Esophagus squamous epithelium (tissue), 5 donors: ENCODE results near the gene RACK1. TPM values are rescaled to one million over a fixed set of nuclear protein-coding genes. Genes with fewer than 3 reads are reported as not detected.
A peak's percentile ranks its signal among the peaks of the same experiment; 100 is the strongest.

Source experiments
- DNase-seq: peaks from one replicate; lab custom pipeline; 2025; lab: John Stamatoyannopoulos, UW
- H3K27ac ChIP-seq, 4 donors: fragments of 200-600 bp; sonication (generic); one replicate each; pipeline ENCODE4 v1.5.1; 2016 to 2019; ENCODE audit warnings: mild to moderate bottlenecking in 1 of 4
- H3K27me3 ChIP-seq, 4 donors: fragments of 200-600 bp; sonication (generic); 1 replicate in 3 of 4; 2 replicates in 1 of 4; pipeline versions ENCODE4 v1.5.1 to v1.6.0; 2017 to 2021; ENCODE audit warnings: antibody characterized with exemption in 1 of 4
- H3K36me3 ChIP-seq, 3 donors: fragments of 200-600 bp; sonication (generic); one replicate each; pipeline ENCODE4 v1.5.1; 2016 to 2019
- H3K4me1 ChIP-seq, 3 donors: fragments of 200-600 bp; sonication (generic); one replicate each; pipeline ENCODE4 v1.5.1; 2017 to 2019
- H3K4me3 ChIP-seq, 4 donors: fragments of 200-600 bp; sonication (generic); 1 replicate in 3 of 4; 2 replicates in 1 of 4; pipeline ENCODE4 v1.5.1; 2016 to 2019; ENCODE audit warnings: mild to moderate bottlenecking in 2 of 4, moderate library complexity in 1 of 4
- H3K9me3 ChIP-seq, 3 donors: fragments of 200-600 bp; sonication (generic); one replicate each; pipeline ENCODE4 v1.5.1; 2016 to 2019
- CTCF ChIP-seq, 6 experiments: fragments of 450-650 bp in 4 of 6; fragments of 200-600 bp in 2 of 6; sonication (generic) in 2 of 6; IDR thresholded peaks; one replicate each; pipeline ENCODE4 v1.5.1; 2016 to 2019; ENCODE audit warnings: antibody characterized with exemption in 6 of 6, mild to moderate bottlenecking in 4 of 6, moderate library complexity in 4 of 6
- POLR2A ChIP-seq, 4 donors: fragments of 450-650 bp; IDR thresholded peaks; one replicate each; pipeline ENCODE4 v1.6.1; 2017; ENCODE audit warnings: antibody characterized with exemption in 4 of 4, mild to moderate bottlenecking in 4 of 4, moderate library complexity in 3 of 4
- WGBS, 2 donors: methylation state at CpG; one replicate each; pipeline ENCODE4 v1.1.5; 2018; 5-methylcytosine and 5-hydroxymethylcytosine counted together
- intact Hi-C: fragments of 100-400 bp; cut with DNase I; formaldehyde crosslinking; loops from one replicate; pipeline ENCODE4 v1.15.0; 2022
- total RNA-seq, 4 donors: library from RNA; depleted of rRNA; stranded (reverse); fragments of >200 nt; gene quantifications; one replicate each; pipeline ENCODE4 v1.1.0, GENCODE V29; 2016
- donor health status: DM: yes; HTN: yes; CAD: no.

Gene RACK1
- total RNA-seq, 4 donors from 2014 or later: 1,705 to 2,735 (median 2,064) TPM

- Histone ChIP-seq H3K27me3 (no peaks in the 10 kb centered on the region), H3K4me1 (peaks cover 15 to 65% (median 20%) of the 10 kb centered on the region in 3 donors), H3K27ac (peak overlapping the region; percentile 85 to 100 (median 98)), H3K4me3 (peak overlapping the region; percentile 58 to 98 (median 78)), H3K36me3 (peaks cover 0 to 6% (median 0%) of the 10 kb centered on the region in 3 donors), H3K9me3 (no peaks in the 10 kb centered on the region)
- TF ChIP-seq CTCF (IDR thresholded peaks at IDR 0.05): peak in 1 of 6 experiments; percentile 11
- no peak for TF ChIP-seq POLR2A (IDR thresholded peaks at IDR 0.05)
- no peak for DNase-seq
- 2 to 3% methylated on average over 16 to 41 of the region's 50 CpGs for WGBS, 2 donors
- intact Hi-C loops: no loop called here
Observed at GRCh38 chr5:181221792-181222629, 21.7 kb downstream of the RACK1 start.

- TF ChIP-seq POLR2A (IDR thresholded peaks at IDR 0.05) (no peak), CTCF (IDR thresholded peaks at IDR 0.05) (no peak)
- Histone ChIP-seq H3K4me3 (peak overlapping the region in 2 of 4 donors; percentile 71 to 85), H3K27ac (peak overlapping the region; percentile 85 to 100 (median 98)), H3K27me3 (no peaks in the 10 kb centered on the region), H3K4me1 (peaks cover 20 to 71% (median 21%) of the 10 kb centered on the region in 3 donors), H3K9me3 (no peaks in the 10 kb centered on the region), H3K36me3 (no peaks in the 10 kb centered on the region)
- intact Hi-C loops: no loop called here
- 50 to 53% methylated on average over 27 of the region's 27 CpGs for whole genome bisulfite sequencing, 2 donors
- no peak for DNase-seq
Observed at GRCh38 chr5:181221105-181221791, 22.5 kb downstream of the RACK1 start.

GRCh38 chr5:181220178-181220515 is 23.6 kb downstream of the RACK1 start:
- no peak for DNase-seq

GRCh38 chr5:181219262-181220177 is 24.2 kb downstream of the RACK1 start:
- no peak for DNase-seq
- H3K36me3 ChIP-seq: no peaks in the 10 kb centered on the region
- no peaks in the 10 kb centered on the region for H3K27me3 ChIP-seq
- no peak overlapping the region for H3K27ac ChIP-seq
- no peaks in the 10 kb centered on the region for H3K9me3 ChIP-seq
- H3K4me1 ChIP-seq: peaks cover 15 to 60% (median 21%) of the 10 kb centered on the region in 3 donors
- no peak overlapping the region for H3K4me3 ChIP-seq
- TF ChIP-seq CTCF (IDR thresholded peaks at IDR 0.05) (no peak), POLR2A (IDR thresholded peaks at IDR 0.05) (no peak)
- intact Hi-C loops: no loop called here
- 77 to 78% methylated on average over 45 to 49 of the region's 49 CpGs for WGBS, 2 donors

More at GRCh38 chr5:181220178-181220515, 23.6 kb downstream of the RACK1 start:
- Histone ChIP-seq H3K4me1 (peaks cover 20 to 66% (median 25%) of the 10 kb centered on the region in 3 donors), H3K36me3 (no peaks in the 10 kb centered on the region), H3K27ac (no peak overlapping the region), H3K9me3 (no peaks in the 10 kb centered on the region), H3K27me3 (no peaks in the 10 kb centered on the region), H3K4me3 (no peak overlapping the region)
- WGBS, 2 donors: 91 to 97% methylated on average over 5 to 7 of the region's 10 CpGs
- TF ChIP-seq CTCF (IDR thresholded peaks at IDR 0.05) (no peak), POLR2A (IDR thresholded peaks at IDR 0.05) (no peak)
- intact Hi-C loops: no loop called here
